ENCODE data around the gene SYT2. TPM values are rescaled to one million over a fixed set of nuclear protein-coding genes. Genes with fewer than 3 reads are reported as not detected.
"Not testable (repeated sequence)": the region's sequence is repeated elsewhere in the genome, so short reads cannot be mapped to it uniquely, and the experiment has no call there.

SYT2 gene
- polyA plus RNA-seq, 5 donors = 2.1 to 4.5 (median 3.6) TPM

GRCh38 chr1:202593845-202594244 is 116.4 kb downstream of the SYT2 start:
- DNase-seq = no peak

- no peak for DNase-seq
Measured at GRCh38 chr1:202592146-202592545, 118.1 kb downstream of the SYT2 start.

GRCh38 chr1:202591515-202591914 is 118.7 kb downstream of the SYT2 start:
- DNase-seq = no peak

GRCh38 chr1:202590975-202591411 is 119.3 kb downstream of the SYT2 start:
- no peak for DNase-seq

- no peak for DNase-seq
Measured at GRCh38 chr1:202590126-202590525, 120.1 kb downstream of the SYT2 start.

GRCh38 chr1:202589190-202589930 is 120.9 kb downstream of the SYT2 start:
- DNase-seq = peak in 1 of 2 donors; percentile 86

- DNase-seq = no peak
Measured at GRCh38 chr1:202588503-202589189, 121.6 kb downstream of the SYT2 start.

- no peak for DNase-seq
Measured at GRCh38 chr1:202587859-202588485, 122.3 kb downstream of the SYT2 start.

GRCh38 chr1:202586871-202587270 is 123.4 kb downstream of the SYT2 start:
- no peak for DNase-seq

- no peak for DNase-seq
Measured at GRCh38 chr1:202586018-202586821, 124.0 kb downstream of the SYT2 start.

- no peak for DNase-seq
Measured at GRCh38 chr1:202585590-202585933, 124.7 kb downstream of the SYT2 start.

- no peak for DNase-seq
Measured at GRCh38 chr1:202584707-202585589, 125.3 kb downstream of the SYT2 start.

GRCh38 chr1:202582350-202582749 is 127.9 kb downstream of the SYT2 start:
- not testable (repeated sequence) for DNase-seq

- no peak for DNase-seq
Measured at GRCh38 chr1:202580619-202581018, 129.6 kb downstream of the SYT2 start.

GRCh38 chr1:202579806-202580205 is 130.4 kb downstream of the SYT2 start:
- peak in 1 of 2 donors; percentile 71 for DNase-seq

GRCh38 chr1:202578565-202578964 is 131.7 kb downstream of the SYT2 start:
- no peak for DNase-seq

GRCh38 chr1:202578001-202578504 is 132.2 kb downstream of the SYT2 start:
- peak in 1 of 2 donors; percentile 74 for DNase-seq

- DNase-seq = no peak
Measured at GRCh38 chr1:202577381-202577780, 132.9 kb downstream of the SYT2 start.

GRCh38 chr1:202576816-202577215 is 133.4 kb downstream of the SYT2 start:
- peak in 1 of 2 donors; percentile 65 for DNase-seq

- no peak for DNase-seq
Measured at GRCh38 chr1:202575918-202576653, 134.2 kb downstream of the SYT2 start.
